HG03469 (cell line): Measurements from ENCODE around the gene NELFE.
"Not testable (repeated sequence)": the region's sequence is repeated elsewhere in the genome, so short reads cannot be mapped to it uniquely, and the experiment has no call there.

Experiments
- ATAC-seq: cut with Tn5 transposase; IDR thresholded peaks from one replicate; pipeline ENCODE4 v1.9.1; 2021; ENCODE audit warnings: mild to moderate bottlenecking, moderate library complexity, moderate number of reproducible peaks; ENCODE audit not compliant: unreplicated experiment

Gene NELFE

GRCh38 chr6:31976065-31976464, 17.3 kb upstream of the NELFE start:
- not testable (repeated sequence) for ATAC-seq

GRCh38 chr6:31972709-31973350, 14.1 kb upstream of the NELFE start:
- ATAC-seq: no peak

DNA sequence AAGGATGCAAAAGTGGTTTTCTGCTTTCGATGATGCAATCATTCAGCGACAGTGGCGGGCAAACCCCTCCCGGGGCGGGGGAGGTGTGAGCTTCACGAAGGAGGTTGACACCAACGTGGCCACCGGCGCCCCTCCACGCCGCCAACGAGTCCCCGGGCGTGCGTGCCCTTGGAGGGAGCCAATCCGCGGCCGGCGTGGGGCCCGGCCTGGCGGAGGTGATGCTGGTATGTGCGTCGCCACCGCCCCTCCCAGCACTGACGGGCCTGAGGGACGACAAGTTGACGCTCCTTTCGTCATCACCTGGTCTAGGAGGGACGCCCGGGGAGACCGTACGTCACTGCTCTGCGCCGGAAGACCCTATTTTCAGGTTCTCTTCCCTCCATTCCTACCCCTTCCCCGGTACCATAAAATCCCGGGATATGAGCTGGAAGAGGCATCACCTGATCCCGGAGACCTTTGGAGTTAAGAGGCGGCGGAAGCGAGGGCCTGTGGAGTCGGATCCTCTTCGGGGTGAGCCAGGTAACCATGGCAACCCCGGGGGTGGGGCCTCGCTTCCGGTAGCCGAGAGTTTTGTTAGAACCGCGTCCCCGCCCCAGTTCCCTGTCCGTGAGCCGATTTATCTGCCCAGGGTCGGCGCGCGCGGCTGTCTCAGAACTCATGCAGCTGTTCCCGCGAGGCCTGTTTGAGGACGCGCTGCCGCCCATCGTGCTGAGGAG, 13.4 kb upstream of the NELFE start, which contains the start of gene DXO:
DXO (minus strand) TSS at position 146 of the 716 bp plus-strand sequence. CDS start 463 bp downstream, outside the sequence.
- peak; percentile 69 for ATAC-seq

GRCh38 chr6:31971279-31971992, 12.7 kb upstream of the NELFE start:
- ATAC-seq: no peak

- no peak for ATAC-seq
Observed at GRCh38 chr6:31970604-31971271, 12.0 kb upstream of the NELFE start.

GRCh38 chr6:31969712-31970603, 11.2 kb upstream of the NELFE start:
- ATAC-seq: no peak

GRCh38 chr6:31968791-31969711, 10.3 kb upstream of the NELFE start:
- no peak for ATAC-seq

GRCh38 chr6:31968326-31968725, 9.6 kb upstream of the NELFE start:
- no peak for ATAC-seq

GRCh38 chr6:31967926-31968320, 9.2 kb upstream of the NELFE start:
- no peak for ATAC-seq

DNA sequence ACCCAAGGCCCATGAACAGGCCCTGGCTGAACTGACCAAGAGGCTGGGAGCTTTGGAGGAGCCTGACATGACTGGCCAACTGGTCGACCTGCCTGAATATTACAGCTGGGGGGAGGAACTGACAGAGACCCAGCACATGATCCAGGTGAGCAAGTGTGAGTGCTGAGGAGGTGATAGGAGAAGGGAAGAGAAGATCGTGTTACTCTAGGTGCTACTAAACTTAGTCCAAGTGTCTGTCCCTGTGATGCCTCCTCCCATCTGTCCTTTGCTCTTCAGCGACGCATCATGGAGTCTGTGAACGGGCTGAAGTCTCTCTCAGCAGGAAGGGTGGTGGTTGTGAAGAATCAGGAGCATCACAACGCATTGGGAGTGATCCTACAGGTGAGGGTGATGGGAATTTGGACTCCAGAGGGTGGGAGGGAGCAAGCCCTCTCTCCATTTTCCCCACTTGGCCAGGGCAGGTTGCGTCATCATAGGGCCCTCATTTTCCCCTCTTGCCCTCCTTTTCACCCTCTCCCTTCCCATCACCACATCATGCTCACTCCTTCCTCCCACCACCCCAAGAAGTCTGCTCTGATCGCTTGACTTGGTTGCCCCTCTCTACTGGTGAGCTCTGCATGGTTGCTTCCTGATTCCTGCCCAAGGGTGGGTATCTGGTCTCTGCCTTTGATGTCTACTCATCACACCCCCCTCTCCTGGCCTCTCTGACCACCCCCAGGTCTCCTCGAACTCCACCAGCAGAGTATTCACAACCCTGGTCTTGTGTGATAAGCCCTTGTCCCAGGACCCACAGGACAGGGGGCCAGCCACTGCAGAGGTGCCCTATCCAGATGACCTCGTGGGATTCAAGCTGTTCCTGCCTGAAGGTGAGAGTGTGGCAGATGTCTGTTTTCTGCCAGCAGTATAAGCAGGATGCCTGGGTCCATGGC, 8.5 kb upstream of the NELFE start:
- no peak for ATAC-seq

- no peak for ATAC-seq
Observed at GRCh38 chr6:31966506-31966905, 7.7 kb upstream of the NELFE start.

- ATAC-seq: no peak
Observed at GRCh38 chr6:31965700-31966099, 6.9 kb upstream of the NELFE start.

GRCh38 chr6:31963921-31964320, 5.2 kb upstream of the NELFE start:
- ATAC-seq: no peak

- no peak for ATAC-seq
Observed at GRCh38 chr6:31961616-31962015, 2.8 kb upstream of the NELFE start.

DNA sequence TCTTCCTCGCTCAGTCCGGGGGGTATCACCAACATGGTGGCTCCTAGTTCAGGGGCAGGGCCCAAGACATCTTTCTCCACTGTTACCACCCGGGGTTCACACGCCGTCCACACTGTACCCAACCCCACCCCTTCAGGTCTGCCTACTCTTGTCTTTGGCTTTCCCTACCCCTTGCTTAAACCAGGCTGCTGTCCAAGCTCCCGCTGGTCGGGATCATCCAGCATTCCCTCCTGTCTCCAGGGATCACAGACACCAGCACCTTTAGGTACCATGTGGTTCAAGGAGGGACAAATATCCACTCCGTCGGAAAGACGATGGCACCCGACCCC, 395 bp downstream of the NELFE start:
- no peak for ATAC-seq

DNA sequence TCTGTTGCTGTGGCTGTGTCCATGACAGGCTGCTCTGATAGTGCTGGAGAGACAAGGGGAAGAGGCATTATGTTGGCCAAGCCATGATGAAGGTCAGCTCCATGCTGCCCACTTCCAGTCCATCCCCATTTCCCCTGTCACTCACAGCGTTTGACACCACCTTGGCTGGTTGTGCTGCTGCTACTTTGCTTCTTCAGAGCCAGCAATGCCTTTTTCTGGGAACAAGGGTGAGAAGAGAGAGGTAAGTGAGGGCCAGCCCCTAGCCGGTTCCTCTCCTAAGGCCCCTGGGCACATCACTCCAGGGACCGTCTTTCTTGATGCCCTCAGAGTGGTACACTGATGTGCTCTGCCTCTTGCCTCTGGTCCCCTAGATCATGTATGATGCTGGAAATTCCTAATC, 2.0 kb downstream of the NELFE start:
- no peak for ATAC-seq

- no peak for ATAC-seq
Observed at GRCh38 chr6:31954511-31954910, 4.3 kb downstream of the NELFE start.

DNA sequence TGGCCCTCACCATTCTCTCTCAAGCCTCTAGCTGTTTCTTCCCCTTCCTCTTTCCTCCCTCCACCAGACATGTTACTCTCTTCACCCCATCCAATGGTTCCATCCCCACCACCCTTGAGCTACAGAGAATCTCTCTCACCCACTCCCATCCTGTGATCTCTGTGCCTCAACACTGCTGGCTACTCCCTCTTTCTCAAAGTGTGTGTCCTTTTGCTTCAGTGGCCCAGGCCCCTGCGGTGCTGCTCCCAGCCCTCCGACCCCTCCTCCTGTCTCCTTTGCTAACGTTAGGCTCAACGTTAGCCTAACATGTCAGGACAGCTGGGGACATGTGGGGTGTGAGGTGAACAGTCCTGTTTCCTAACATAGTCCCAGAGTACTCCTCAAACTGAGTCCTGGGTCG, 5.9 kb downstream of the NELFE start:
- ATAC-seq: no peak
